H9 (cell line): Measurements from ENCODE around the gene TMEM225B. TPM values are rescaled to one million over a fixed set of nuclear protein-coding genes. Genes with fewer than 3 reads are reported as not detected.

Source experiments
- DNase-seq: peaks from one replicate; pipeline ENCODE4 v3.0.0-alpha.2; 2017
- H2AFZ ChIP-seq: one replicate; pipeline ENCODE4 v1.6.1; 2013; ENCODE audit warnings: mild to moderate bottlenecking, low read length, control low read depth, moderate library complexity
- H2AK5ac ChIP-seq: 2 replicates; pipeline ENCODE4 v1.6.1; 2013; ENCODE audit warnings: low read length, control low read depth, mixed read lengths; ENCODE audit not compliant: insufficient read length
- H2BK120ac ChIP-seq: one replicate; pipeline ENCODE4 v1.6.1; 2013; ENCODE audit warnings: low read depth, mild to moderate bottlenecking, low read length, control low read depth, inconsistent platforms; ENCODE audit not compliant: poor library complexity, severe bottlenecking
- H2BK12ac ChIP-seq: 2 replicates; pipeline ENCODE4 v1.6.1; 2013; ENCODE audit warnings: low read length, control low read depth, mixed read lengths, low read depth; ENCODE audit not compliant: insufficient read length
- H2BK15ac ChIP-seq: 2 replicates; pipeline ENCODE4 v1.6.1; 2013; ENCODE audit warnings: low read depth, low read length, control low read depth
- H2BK20ac ChIP-seq: one replicate; pipeline ENCODE4 v1.6.1; 2013; ENCODE audit warnings: low read depth, mild to moderate bottlenecking, low read length, control low read depth, inconsistent platforms; ENCODE audit not compliant: poor library complexity, severe bottlenecking
- H2BK5ac ChIP-seq: 2 replicates; pipeline ENCODE4 v1.6.1; 2013; ENCODE audit warnings: low read length, control low read depth, mixed read lengths; ENCODE audit not compliant: insufficient read length
- H3K14ac ChIP-seq: 2 replicates; pipeline ENCODE4 v1.6.1; 2013; ENCODE audit warnings: low read length, control low read depth; ENCODE audit not compliant: insufficient read depth
- H3K18ac ChIP-seq: 2 replicates; pipeline ENCODE4 v1.6.1; 2013; ENCODE audit warnings: low read depth, mild to moderate bottlenecking, mixed read lengths, low read length, control low read depth; ENCODE audit not compliant: insufficient read length
- H3K23ac ChIP-seq: 2 replicates; pipeline ENCODE4 v1.6.1; 2013; ENCODE audit warnings: low read length, control low read depth, mixed read lengths, low read depth; ENCODE audit not compliant: insufficient read length
- H3K23me2 ChIP-seq: 2 replicates; pipeline ENCODE4 v1.6.1; 2013; ENCODE audit warnings: low read depth, mild to moderate bottlenecking, mixed read lengths, low read length, control low read depth; ENCODE audit not compliant: insufficient read length, poor library complexity, severe bottlenecking
- H3K27ac ChIP-seq: 2 replicates; pipeline ENCODE4 v1.5.1; 2013; ENCODE audit warnings: low read length, control low read depth, mixed read lengths, low read depth; ENCODE audit not compliant: insufficient read length
- H3K27me3 ChIP-seq: 2 replicates; pipeline ENCODE4 v1.6.1; 2013; ENCODE audit warnings: low read length, control low read depth, inconsistent platforms; ENCODE audit not compliant: insufficient read depth
- H3K4ac ChIP-seq: 2 replicates; pipeline ENCODE4 v1.6.1; 2013; ENCODE audit warnings: low read depth, mild to moderate bottlenecking, control low read depth, inconsistent platforms, low read length, moderate library complexity
- H3K4me1 ChIP-seq: 2 replicates; pipeline ENCODE4 v1.6.1; 2013; ENCODE audit warnings: low read length, control low read depth, inconsistent platforms; ENCODE audit not compliant: insufficient read depth
- H3K4me2 ChIP-seq: 2 replicates; pipeline ENCODE4 v1.6.1; 2013; ENCODE audit warnings: low read length, control low read depth, mixed read lengths; ENCODE audit not compliant: insufficient read length, insufficient read depth
- H3K56ac ChIP-seq: 2 replicates; pipeline ENCODE4 v1.6.1; 2013; ENCODE audit warnings: low read depth, mild to moderate bottlenecking, mixed read lengths, low read length, control low read depth; ENCODE audit not compliant: insufficient read length
- H3K79me1 ChIP-seq: 2 replicates; pipeline ENCODE4 v1.6.1; 2013; ENCODE audit warnings: low read depth, mild to moderate bottlenecking, moderate library complexity, low read length, control low read depth, inconsistent platforms; ENCODE audit not compliant: insufficient read depth, poor library complexity, severe bottlenecking
- H3K79me2 ChIP-seq: 2 replicates; pipeline ENCODE4 v1.6.1; 2013; ENCODE audit warnings: low read length, control low read depth, inconsistent platforms; ENCODE audit not compliant: insufficient read depth
- H3K9ac ChIP-seq: 2 replicates; pipeline ENCODE4 v1.6.1; 2013; ENCODE audit warnings: low read length, control low read depth, mixed read lengths; ENCODE audit not compliant: insufficient read length; ENCODE audit errors: extremely low read depth
- H3K9me3 ChIP-seq: one replicate; pipeline ENCODE4 v1.6.1; 2013; ENCODE audit warnings: low read depth, low read length, inconsistent platforms; ENCODE audit not compliant: control insufficient read depth
- H3T11ph ChIP-seq: one replicate; pipeline ENCODE4 v1.6.1; 2013; ENCODE audit warnings: mild to moderate bottlenecking, low read length, control low read depth, inconsistent platforms
- H4K20me1 ChIP-seq: one replicate; pipeline ENCODE4 v1.6.1; 2013; ENCODE audit not compliant: control insufficient read depth, insufficient read length, insufficient read depth
- H4K5ac ChIP-seq: 2 replicates; pipeline ENCODE4 v1.6.1; 2013; ENCODE audit warnings: low read depth, mild to moderate bottlenecking, mixed read lengths, low read length, control low read depth; ENCODE audit not compliant: insufficient read length
- H4K8ac ChIP-seq: replicated peaks from 2 replicates; pipeline ENCODE4 v1.6.1; 2013; ENCODE audit warnings: low read length, control low read depth, mixed read lengths, low read depth; ENCODE audit not compliant: insufficient read length
- H4K91ac ChIP-seq: 2 replicates; pipeline ENCODE4 v1.6.1; 2013; ENCODE audit warnings: low read depth, mild to moderate bottlenecking, moderate library complexity, mixed read lengths, low read length, control low read depth; ENCODE audit not compliant: insufficient read length
- H3K27ac Mint-ChIP-seq, 3 experiments: 2 replicates in 2 of 3; 3 replicates in 1 of 3; pipeline ENCODE4 v1.8.0; 2020 to 2021; ENCODE audit warnings: mixed read lengths in 3 of 3, mild to moderate bottlenecking in 1 of 3, moderate library complexity in 1 of 3
- H3K27me3 Mint-ChIP-seq: 2 replicates; pipeline ENCODE4 v1.8.0; 2021; ENCODE audit warnings: low read depth, mild to moderate bottlenecking, moderate library complexity, mixed read lengths
- H3K36me3 Mint-ChIP-seq, 3 experiments: 2 replicates in 2 of 3; 3 replicates in 1 of 3; pipeline ENCODE4 v1.8.0; 2020 to 2021; ENCODE audit warnings: low read depth in 3 of 3, mixed read lengths in 3 of 3; ENCODE audit not compliant: insufficient read depth in 1 of 3
- H3K4me1 Mint-ChIP-seq, 2 experiments: 2 replicates each; pipeline ENCODE4 v1.8.0; 2020; ENCODE audit warnings: mixed read lengths in 2 of 2
- H3K4me3 Mint-ChIP-seq, 2 experiments: 2 replicates in 1 of 2; 3 replicates in 1 of 2; pipeline ENCODE4 v1.8.0; 2020 to 2021; ENCODE audit warnings: mild to moderate bottlenecking in 2 of 2, mixed read lengths in 2 of 2, moderate library complexity in 1 of 2
- H3K9me3 Mint-ChIP-seq, 2 experiments: 2 replicates in 1 of 2; 3 replicates in 1 of 2; pipeline ENCODE4 v1.8.0; 2020; ENCODE audit warnings: mild to moderate bottlenecking in 2 of 2, mixed read lengths in 2 of 2, moderate library complexity in 1 of 2
- CTCF ChIP-seq: fragments of 200-600 bp; sonication (generic); conservative IDR thresholded peaks from 3 replicates; pipeline ENCODE4 v1.8.0; 2021; ENCODE audit warnings: antibody characterized with exemption, mild to moderate bottlenecking
- WGBS: extraction: QIAGEN DNeasy Blood & Tissue Kit; methylation state at CpG from one replicate; pipeline ENCODE4 v1.1.7; 2013; ENCODE audit warnings: missing lambda C conversion rate, low lambda C conversion rate, mixed read lengths; ENCODE audit not compliant: insufficient read length; ENCODE audit errors: extremely low coverage; 5-methylcytosine and 5-hydroxymethylcytosine counted together
- total RNA-seq: library from RNA; stranded (reverse); gene quantifications from 2 replicates; pipeline ENCODE4 v1.2.1, GENCODE V29; 2021

Gene TMEM225B
- total RNA-seq, 1 experiment from 2014 or later: not detected

- H3K79me2 ChIP-seq: no peaks in the 10 kb centered on the region
- H3K23ac ChIP-seq: no peak overlapping the region
- no peaks in the 10 kb centered on the region for H3K79me1 ChIP-seq
- H3K27ac ChIP-seq: no peak overlapping the region
- no peak overlapping the region for H2AK5ac ChIP-seq
- no peak overlapping the region for H4K8ac ChIP-seq
- no peak overlapping the region for H3K4me2 ChIP-seq
- no peak overlapping the region for H2BK12ac ChIP-seq
- H3K4me1 ChIP-seq: no peaks in the 10 kb centered on the region
- DNase-seq: no peak
- H3K9ac ChIP-seq: no peak overlapping the region
- Mint-ChIP-seq H3K4me1 (no peaks in the 10 kb centered on the region), H3K9me3 (no peaks in the 10 kb centered on the region; a peak in 1 of 5 replicates), H3K36me3 (no peaks in the 10 kb centered on the region), H3K27me3 (peaks cover 2% of the 10 kb centered on the region; the same call in 1 of the 2 replicates), H3K4me3 (no peak overlapping the region), H3K27ac (no peak overlapping the region)
- H2BK5ac ChIP-seq: no peak overlapping the region
- H3K27me3 ChIP-seq: no peaks in the 10 kb centered on the region
- H3K23me2 ChIP-seq: no peaks in the 10 kb centered on the region
- H4K20me1 ChIP-seq: no peaks in the 10 kb centered on the region
- no CpG with 5 or more reads among the region's 1 CpG for WGBS
- H2AFZ ChIP-seq: no peak overlapping the region
- no peak overlapping the region for H2BK20ac ChIP-seq
- TF ChIP-seq CTCF: no peak
- no peak overlapping the region for H3T11ph ChIP-seq
- no peak overlapping the region for H3K14ac ChIP-seq
- no peak overlapping the region for H2BK15ac ChIP-seq
- H3K9me3 ChIP-seq: no peaks in the 10 kb centered on the region
- H3K18ac ChIP-seq: no peak overlapping the region
- H3K4ac ChIP-seq: no peak overlapping the region
- H4K91ac ChIP-seq: no peak overlapping the region
- H2BK120ac ChIP-seq: no peak overlapping the region
- no peak overlapping the region for H4K5ac ChIP-seq
- no peak overlapping the region for H3K56ac ChIP-seq
Observed at GRCh38 chr7:99596408-99596955, 1.6 kb upstream of the TMEM225B start.
